Adrenal gland (tissue), 5 donors: ENCODE measurements around the gene BMP6.

ENCODE experiments used
- POLR2A ChIP-seq, 2 donors: fragments of 450-650 bp; IDR thresholded peaks; one replicate each; pipeline ENCODE4 v1.6.1; 2017; ENCODE audit warnings: antibody characterized with exemption in 2 of 2, mild to moderate bottlenecking in 2 of 2, moderate library complexity in 1 of 2
- TF ChIP-seq, protein P1 (sequence below), 6 experiments: fragments of 450-650 bp in 4 of 6; fragments of 200-600 bp in 2 of 6; sonication (generic) in 1 of 6; IDR thresholded peaks; 1 replicate in 5 of 6; 2 replicates in 1 of 6; pipeline versions ENCODE4 v1.5.1 to v1.8.0; 2016 to 2021; ENCODE audit warnings: antibody characterized with exemption in 6 of 6, mild to moderate bottlenecking in 2 of 6, moderate library complexity in 1 of 6
- donor health status: DM: no; HTN: no; CAD: no.

DNA sequence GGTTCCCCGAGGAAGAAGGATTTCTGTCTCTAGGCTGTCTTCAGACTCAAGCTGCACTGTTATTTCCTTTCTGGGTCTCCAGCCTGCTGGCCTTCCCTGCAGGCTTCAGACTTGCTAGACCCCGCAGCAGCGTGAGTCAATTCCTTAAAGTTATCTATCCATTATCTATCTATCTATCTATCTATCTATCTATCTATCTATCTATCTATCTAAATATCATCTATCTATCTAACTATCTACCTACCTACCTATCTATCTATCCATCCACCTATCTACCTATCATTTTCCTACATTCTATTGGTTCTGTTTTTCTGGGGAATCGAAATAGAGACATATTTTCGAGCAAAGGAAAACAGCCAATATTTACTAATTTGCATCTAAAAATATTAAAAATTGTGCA is 48.7 kb upstream of the BMP6 start:
- TF ChIP-seq, protein P1, sequence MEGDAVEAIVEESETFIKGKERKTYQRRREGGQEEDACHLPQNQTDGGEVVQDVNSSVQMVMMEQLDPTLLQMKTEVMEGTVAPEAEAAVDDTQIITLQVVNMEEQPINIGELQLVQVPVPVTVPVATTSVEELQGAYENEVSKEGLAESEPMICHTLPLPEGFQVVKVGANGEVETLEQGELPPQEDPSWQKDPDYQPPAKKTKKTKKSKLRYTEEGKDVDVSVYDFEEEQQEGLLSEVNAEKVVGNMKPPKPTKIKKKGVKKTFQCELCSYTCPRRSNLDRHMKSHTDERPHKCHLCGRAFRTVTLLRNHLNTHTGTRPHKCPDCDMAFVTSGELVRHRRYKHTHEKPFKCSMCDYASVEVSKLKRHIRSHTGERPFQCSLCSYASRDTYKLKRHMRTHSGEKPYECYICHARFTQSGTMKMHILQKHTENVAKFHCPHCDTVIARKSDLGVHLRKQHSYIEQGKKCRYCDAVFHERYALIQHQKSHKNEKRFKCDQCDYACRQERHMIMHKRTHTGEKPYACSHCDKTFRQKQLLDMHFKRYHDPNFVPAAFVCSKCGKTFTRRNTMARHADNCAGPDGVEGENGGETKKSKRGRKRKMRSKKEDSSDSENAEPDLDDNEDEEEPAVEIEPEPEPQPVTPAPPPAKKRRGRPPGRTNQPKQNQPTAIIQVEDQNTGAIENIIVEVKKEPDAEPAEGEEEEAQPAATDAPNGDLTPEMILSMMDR (IDR thresholded peaks at IDR 0.05), result no peak
- no peak for TF ChIP-seq POLR2A (IDR thresholded peaks at IDR 0.05)
